Endothelial cell (in vitro differentiated cells): ENCODE measurements around the gene AKIRIN1. TPM values are rescaled to one million over a fixed set of nuclear protein-coding genes. Genes with fewer than 3 reads are reported as not detected.
"Not testable (repeated sequence)": the region's sequence is repeated elsewhere in the genome, so short reads cannot be mapped to it uniquely, and the experiment has no call there.

Experiments used
- DNase-seq: peaks from one replicate; pipeline ENCODE4 v3.0.0; 2021; ENCODE audit warnings: low spot score
- H3K27ac Mint-ChIP-seq: one replicate; pipeline ENCODE4 v1.8.0; 2021; ENCODE audit warnings: mixed read lengths, inconsistent platforms; ENCODE audit not compliant: unreplicated experiment
- H3K27me3 Mint-ChIP-seq: one replicate; pipeline ENCODE4 v1.8.0; 2021; ENCODE audit warnings: mild to moderate bottlenecking, moderate library complexity, mixed read lengths, inconsistent platforms; ENCODE audit not compliant: unreplicated experiment
- H3K36me3 Mint-ChIP-seq: one replicate; pipeline ENCODE4 v1.8.0; 2021; ENCODE audit warnings: mild to moderate bottlenecking, low read depth, mixed read lengths, inconsistent platforms; ENCODE audit not compliant: unreplicated experiment
- H3K4me1 Mint-ChIP-seq: one replicate; pipeline ENCODE4 v1.8.0; 2021; ENCODE audit warnings: mild to moderate bottlenecking, mixed read lengths, inconsistent platforms; ENCODE audit not compliant: unreplicated experiment
- H3K4me3 Mint-ChIP-seq: one replicate; pipeline ENCODE4 v1.8.0; 2021; ENCODE audit warnings: mild to moderate bottlenecking, mixed read lengths, inconsistent platforms; ENCODE audit not compliant: unreplicated experiment
- H3K9me3 Mint-ChIP-seq: one replicate; pipeline ENCODE4 v1.8.0; 2021; ENCODE audit warnings: mixed read lengths, inconsistent platforms; ENCODE audit not compliant: unreplicated experiment
- CTCF ChIP-seq: fragments of 200-600 bp; sonication (generic); IDR thresholded peaks from one replicate; pipeline ENCODE4 v1.5.0; 2021; ENCODE audit warnings: antibody characterized with exemption; ENCODE audit not compliant: unreplicated experiment
- total RNA-seq: library from RNA; stranded (reverse); fragmentation: NEBNext Ultra II Directional; extraction: Animal tissue kit (Norgen Biotek cat#: 25700); gene quantifications from one replicate; pipeline ENCODE4 v1.2.1, GENCODE V29; 2021; ENCODE audit not compliant: unreplicated experiment

The AKIRIN1 gene
- total RNA-seq, 1 donor from 2014 or later, result 81.3 TPM

GRCh38 chr1:39045231-39045630, 54.2 kb downstream of the AKIRIN1 start:
- no peak for DNase-seq
- TF ChIP-seq CTCF, result no peak
- Mint-ChIP-seq H3K9me3 (no peaks in the 10 kb centered on the region), H3K36me3 (peaks cover 15% of the 10 kb centered on the region), H3K27ac (no peak overlapping the region), H3K27me3 (peaks cover 3% of the 10 kb centered on the region), H3K4me1 (peaks cover 4% of the 10 kb centered on the region), H3K4me3 (no peak overlapping the region)

GRCh38 chr1:39046613-39047210, 55.6 kb downstream of the AKIRIN1 start:
- H3K27me3 Mint-ChIP-seq, result peaks cover 3% of the 10 kb centered on the region
- no peaks in the 10 kb centered on the region for H3K9me3 Mint-ChIP-seq
- H3K36me3 Mint-ChIP-seq, result peaks cover 15% of the 10 kb centered on the region
- TF ChIP-seq CTCF, result no peak
- no peak overlapping the region for H3K4me3 Mint-ChIP-seq
- no peak overlapping the region for H3K27ac Mint-ChIP-seq
- DNase-seq, result no peak
- H3K4me1 Mint-ChIP-seq, result peaks cover 8% of the 10 kb centered on the region

DNA sequence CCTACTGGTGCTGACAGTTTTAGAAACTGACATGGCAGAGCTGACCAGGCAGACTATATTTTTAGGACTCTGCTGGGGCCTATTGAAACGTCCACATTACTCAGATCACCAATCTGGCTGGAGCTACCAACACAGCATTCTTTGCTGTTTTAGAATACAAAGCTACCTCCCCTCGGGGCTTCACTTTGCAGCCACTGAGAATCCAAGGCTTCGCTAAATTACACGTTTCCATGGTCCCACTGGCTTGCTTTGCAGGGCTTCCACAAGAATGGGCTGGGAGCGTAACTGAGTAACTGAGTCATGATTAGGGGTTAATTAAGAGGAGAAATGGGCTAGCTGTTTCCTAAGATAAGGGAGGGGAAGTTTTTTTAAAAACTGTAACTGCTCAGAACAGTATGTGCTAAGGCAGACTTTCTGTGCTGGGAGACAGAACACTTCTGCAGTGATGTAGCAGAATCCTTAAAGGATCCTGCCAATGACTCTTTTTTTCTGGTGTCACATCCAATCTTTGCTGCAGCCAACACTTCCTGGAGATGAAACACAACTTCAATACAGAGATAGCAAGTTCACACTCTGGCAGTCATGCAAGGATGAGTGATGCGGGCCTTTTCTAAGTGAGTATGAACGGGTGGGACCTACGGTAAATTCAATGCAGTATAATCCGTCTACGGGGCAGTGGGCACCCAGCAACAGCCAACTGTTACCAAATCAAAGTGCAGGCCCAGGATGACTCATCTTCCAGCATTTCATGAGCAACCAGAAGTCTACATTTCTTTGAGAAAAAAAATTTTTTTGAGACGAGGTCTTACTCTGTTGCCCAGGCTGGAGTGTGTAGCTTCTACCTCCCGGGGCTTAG, 56.5 kb downstream of the AKIRIN1 start:
- no peak for TF ChIP-seq CTCF
- H3K27ac Mint-ChIP-seq, result no peak overlapping the region
- H3K27me3 Mint-ChIP-seq, result peaks cover 3% of the 10 kb centered on the region
- H3K9me3 Mint-ChIP-seq, result no peaks in the 10 kb centered on the region
- H3K36me3 Mint-ChIP-seq, result peaks cover 15% of the 10 kb centered on the region
- no peak for DNase-seq
- peaks cover 12% of the 10 kb centered on the region for H3K4me1 Mint-ChIP-seq
- H3K4me3 Mint-ChIP-seq, result no peak overlapping the region

GRCh38 chr1:39048745-39049370, 57.8 kb downstream of the AKIRIN1 start:
- TF ChIP-seq CTCF, result no peak
- Mint-ChIP-seq H3K27me3 (no peaks in the 10 kb centered on the region), H3K27ac (no peak overlapping the region), H3K4me3 (no peak overlapping the region), H3K36me3 (peaks cover 9% of the 10 kb centered on the region), H3K4me1 (peaks cover 8% of the 10 kb centered on the region), H3K9me3 (no peaks in the 10 kb centered on the region)
- DNase-seq, result no peak

DNA sequence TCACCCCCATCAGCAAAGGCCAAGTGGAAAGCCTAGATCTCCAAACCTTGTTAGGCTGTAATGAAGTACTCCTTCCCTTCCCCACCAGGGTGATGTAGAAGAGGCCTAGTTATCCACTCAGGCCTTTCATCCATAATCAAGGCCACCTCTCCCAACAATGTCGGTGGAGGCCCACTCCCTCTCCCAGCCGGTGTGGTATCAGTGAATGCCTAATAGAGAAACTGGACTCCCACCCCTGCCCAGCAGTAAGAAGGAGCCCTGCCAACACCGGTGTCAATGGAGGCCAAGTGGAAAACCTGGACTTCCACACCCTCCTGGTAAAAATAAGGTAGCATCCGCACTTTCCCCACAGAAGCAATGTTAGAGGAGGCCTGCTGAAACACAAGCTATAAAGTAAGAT, 58.9 kb downstream of the AKIRIN1 start:
- peaks cover 8% of the 10 kb centered on the region for H3K4me1 Mint-ChIP-seq
- H3K9me3 Mint-ChIP-seq, result no peaks in the 10 kb centered on the region
- no peak for DNase-seq
- no peak for TF ChIP-seq CTCF
- no peaks in the 10 kb centered on the region for H3K27me3 Mint-ChIP-seq
- no peak overlapping the region for H3K4me3 Mint-ChIP-seq
- no peak overlapping the region for H3K27ac Mint-ChIP-seq
- peaks cover 6% of the 10 kb centered on the region for H3K36me3 Mint-ChIP-seq

DNA sequence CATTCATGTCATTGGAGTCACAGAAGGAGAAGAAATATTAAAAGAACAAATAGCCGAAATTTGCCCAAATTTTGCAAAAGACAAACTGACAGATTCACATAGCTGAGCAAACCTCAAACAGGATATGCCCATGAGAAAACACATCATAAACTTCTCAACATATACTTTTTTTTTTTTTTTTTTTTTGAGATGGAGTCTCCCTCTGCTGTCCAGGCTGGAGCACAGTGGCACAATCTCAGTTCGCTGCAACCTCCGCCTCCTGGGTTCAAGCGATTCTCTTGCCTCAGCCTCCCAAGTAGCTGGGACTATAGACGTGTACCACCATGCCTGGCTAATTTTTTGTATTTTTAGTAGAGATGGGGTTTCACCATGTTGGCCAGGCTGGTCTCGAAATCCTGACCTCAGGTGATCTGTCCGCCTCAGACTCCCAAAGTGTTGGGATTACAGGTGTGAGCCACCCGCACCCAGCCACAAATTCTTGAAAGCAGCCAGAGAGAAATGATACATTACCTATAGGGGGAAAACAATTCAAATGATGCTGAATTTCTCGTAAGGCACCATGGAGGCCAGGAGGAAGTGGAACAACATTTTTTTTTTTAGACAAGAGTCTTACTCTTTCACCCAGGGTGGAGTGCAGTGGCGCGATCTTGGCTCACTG, 60.2 kb downstream of the AKIRIN1 start:
- not testable (repeated sequence) for H3K4me3 Mint-ChIP-seq, H3K4me1 Mint-ChIP-seq, H3K27ac Mint-ChIP-seq, H3K36me3 Mint-ChIP-seq, DNase-seq, H3K27me3 Mint-ChIP-seq, H3K9me3 Mint-ChIP-seq
